ENCODE data around the gene POM121C.
"Not testable (repeated sequence)": the region's sequence is repeated elsewhere in the genome, so short reads cannot be mapped to it uniquely, and the experiment has no call there.

The POM121C gene

DNA sequence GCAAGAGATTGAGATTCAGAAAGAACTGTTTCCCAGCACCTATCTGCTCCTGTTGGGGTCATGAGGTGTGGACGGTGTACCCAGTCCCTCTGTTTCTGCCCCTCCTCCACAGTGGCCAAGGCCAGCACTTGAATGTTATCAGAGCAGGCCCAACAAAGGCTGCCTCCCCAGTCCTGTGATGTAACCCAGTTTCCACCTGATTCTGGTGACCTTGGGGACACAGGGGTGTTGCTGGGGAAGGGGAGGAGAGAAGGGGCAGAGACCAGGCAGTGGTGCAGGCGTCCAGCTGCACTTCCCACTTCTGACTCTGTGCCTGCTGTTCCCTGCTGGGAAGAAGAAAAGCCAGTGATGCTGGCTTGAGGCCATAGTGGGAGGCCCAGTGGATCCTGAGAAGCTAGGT, 88.2 kb downstream of the POM121C start:
- not testable (repeated sequence) for DNase-seq (ENCODE audit: low read depth in 2 of 3, low spot score in 2 of 3)

DNA sequence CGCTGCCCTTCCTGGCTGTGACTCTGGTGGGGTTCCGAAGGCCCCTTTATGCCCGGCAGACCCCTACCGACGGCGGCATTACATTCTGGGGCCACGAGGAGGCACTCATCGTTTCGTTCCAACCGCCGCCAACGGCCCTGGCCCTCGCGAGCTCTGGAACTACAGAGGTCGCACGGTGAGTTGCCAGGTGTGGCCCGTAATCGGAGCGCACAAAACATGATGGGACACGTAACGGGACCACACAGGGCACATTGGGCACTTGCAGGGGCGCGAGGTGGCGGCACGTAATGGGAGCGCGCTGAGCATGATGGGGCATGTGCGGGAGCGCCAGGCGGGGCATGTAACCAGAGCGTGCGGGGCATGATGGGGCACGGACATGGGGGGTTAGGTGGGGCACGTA, 90.8 kb downstream of the POM121C start, which contains the start of gene TRIM73:
TRIM73 (plus strand) TSS at position 301 of the 400 bp plus-strand sequence. CDS start 3,305 bp downstream, outside the sequence.
- not testable (repeated sequence) for DNase-seq (ENCODE audit: low read depth in 2 of 3, low spot score in 2 of 3)

- DNase-seq (ENCODE audit: low read depth in 2 of 3, low spot score in 2 of 3) = not testable (repeated sequence)
Observed at GRCh38 chr7:75393194-75393593, 92.9 kb downstream of the POM121C start.

- DNase-seq (ENCODE audit: low read depth in 2 of 3, low spot score in 2 of 3) = not testable (repeated sequence)
Observed at GRCh38 chr7:75374519-75375317, 111.4 kb downstream of the POM121C start.

DNA sequence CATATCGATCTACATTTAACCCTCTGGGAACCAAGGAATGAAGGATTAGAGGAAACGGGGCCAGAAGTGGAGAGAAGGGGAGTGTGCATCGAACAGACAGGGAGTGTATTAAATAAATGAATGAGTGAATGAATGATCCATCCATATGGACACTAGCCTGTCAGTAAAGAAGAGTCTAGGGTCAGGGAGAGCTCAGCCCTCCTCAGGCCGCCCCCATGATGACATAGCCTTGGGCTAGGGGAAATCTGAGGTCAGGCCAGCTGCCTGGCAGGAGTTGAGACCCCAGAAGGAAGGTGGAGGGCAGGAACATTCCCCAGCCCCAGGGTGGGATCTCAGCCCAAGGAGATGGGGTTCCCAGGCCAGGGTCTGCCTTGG, 112.0 kb downstream of the POM121C start:
- DNase-seq (ENCODE audit: low read depth in 2 of 3, low spot score in 2 of 3) = not testable (repeated sequence)

- DNase-seq (ENCODE audit: low read depth in 2 of 3, low spot score in 2 of 3) = not testable (repeated sequence)
Observed at GRCh38 chr7:75367313-75367712, 118.8 kb downstream of the POM121C start.

Data from activated CD8-positive, alpha-beta memory T cell treated with anti-CD3 and anti-CD28 coated beads for 48 hours (primary cell).